Activated CD4-positive, alpha-beta T cell treated with anti-CD3 and anti-CD28 coated beads, Interleukin-2, amount 10 ng/mL, durations not matched to agents 7 days and 5 days (primary cell): ENCODE measurements around the gene GLG1. TPM values are rescaled to one million over a fixed set of nuclear protein-coding genes. Genes with fewer than 3 reads are reported as not detected.

Experiments
- CTCF ChIA-PET: fragments of 350-600 bp; sonication (Branson Sonifier 250); formaldehyde crosslinking; loops from one replicate; lab custom pipeline; 2021; ENCODE audit warnings: antibody characterized with exemption; lab: Charles Lee
- POLR2A ChIA-PET: fragments of 350-600 bp; sonication (Branson Sonifier 250); formaldehyde crosslinking; loops from one replicate; lab custom pipeline; 2021; ENCODE audit warnings: antibody characterized with exemption; lab: Charles Lee
- DNase-seq: peaks from one replicate; pipeline ENCODE4 v3.0.0-alpha.2; 2020
- H3K27ac Mint-ChIP-seq: one replicate; pipeline ENCODE4 v1.8.0; 2021; ENCODE audit warnings: mild to moderate bottlenecking, moderate library complexity, mixed read lengths
- H3K27me3 Mint-ChIP-seq: one replicate; pipeline ENCODE4 v1.8.0; 2021; ENCODE audit warnings: mixed read lengths
- H3K36me3 Mint-ChIP-seq: one replicate; pipeline ENCODE4 v1.8.0; 2021; ENCODE audit warnings: low read depth, mixed read lengths
- H3K4me1 Mint-ChIP-seq: one replicate; pipeline ENCODE4 v1.8.0; 2021; ENCODE audit warnings: mixed read lengths
- H3K4me3 Mint-ChIP-seq: one replicate; pipeline ENCODE4 v1.8.0; 2021; ENCODE audit warnings: mild to moderate bottlenecking, moderate library complexity, mixed read lengths
- H3K9me3 Mint-ChIP-seq: one replicate; pipeline ENCODE4 v1.8.0; 2021; ENCODE audit warnings: mixed read lengths
- total RNA-seq, 2 experiments: library from RNA; stranded (reverse); gene quantifications; one replicate each; pipeline ENCODE4 v1.2.3, GENCODE V29; 2021

The GLG1 gene
- total RNA-seq, 2 experiments from 2014 or later = 151 to 157 TPM

DNA sequence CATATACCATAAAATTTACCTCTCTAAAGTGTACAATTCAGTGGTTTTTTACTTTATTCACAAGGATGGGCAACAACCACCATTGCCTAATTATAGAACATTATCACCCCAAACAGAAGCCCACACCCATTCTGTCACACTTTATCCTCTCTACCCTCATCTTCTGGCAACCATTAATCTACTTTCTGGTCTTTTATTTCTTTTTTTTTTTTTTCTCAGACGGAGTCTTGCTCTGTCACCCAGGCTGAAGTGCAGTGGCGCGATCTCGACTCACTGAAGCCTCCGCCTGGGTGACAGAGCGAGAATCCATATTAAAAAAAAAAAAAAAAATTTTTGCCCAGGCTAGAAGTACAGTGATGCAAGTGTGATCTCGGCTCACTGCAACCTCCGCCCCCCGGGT, 95.0 kb downstream of the GLG1 start:
- Mint-ChIP-seq H3K27me3 (no peaks in the 10 kb centered on the region), H3K4me3 (no peak overlapping the region), H3K9me3 (no peaks in the 10 kb centered on the region), H3K27ac (no peak overlapping the region), H3K4me1 (peaks cover 33% of the 10 kb centered on the region), H3K36me3 (peaks cover 42% of the 10 kb centered on the region)
- POLR2A ChIA-PET = no interaction called here
- no peak for DNase-seq
- CTCF ChIA-PET = no interaction called here

DNA sequence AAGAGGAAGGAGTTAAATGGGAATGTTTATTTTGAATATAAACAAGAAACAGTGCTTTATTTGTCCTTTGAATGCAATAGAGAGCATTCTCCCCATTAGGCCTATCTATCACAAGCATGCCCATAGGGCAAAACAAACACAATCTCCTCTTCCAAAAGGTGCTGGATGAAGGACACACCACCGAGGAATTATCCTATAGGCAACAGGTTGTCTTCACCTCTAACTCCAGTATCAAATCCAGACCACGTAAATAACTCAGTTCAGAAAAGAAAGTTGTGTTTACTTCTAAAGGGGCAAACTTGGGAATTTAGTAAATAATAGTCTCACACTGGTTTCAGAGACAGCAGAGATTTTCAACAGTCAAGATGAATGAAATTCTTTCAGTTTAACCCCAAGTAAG, 101.9 kb downstream of the GLG1 start:
- H3K27ac Mint-ChIP-seq = no peak overlapping the region
- DNase-seq = no peak
- CTCF ChIA-PET = no interaction called here
- peaks cover 14% of the 10 kb centered on the region for H3K4me1 Mint-ChIP-seq
- H3K36me3 Mint-ChIP-seq = peaks cover 30% of the 10 kb centered on the region
- no peak overlapping the region for H3K4me3 Mint-ChIP-seq
- POLR2A ChIA-PET = no interaction called here
- H3K27me3 Mint-ChIP-seq = no peaks in the 10 kb centered on the region
- no peaks in the 10 kb centered on the region for H3K9me3 Mint-ChIP-seq

DNA sequence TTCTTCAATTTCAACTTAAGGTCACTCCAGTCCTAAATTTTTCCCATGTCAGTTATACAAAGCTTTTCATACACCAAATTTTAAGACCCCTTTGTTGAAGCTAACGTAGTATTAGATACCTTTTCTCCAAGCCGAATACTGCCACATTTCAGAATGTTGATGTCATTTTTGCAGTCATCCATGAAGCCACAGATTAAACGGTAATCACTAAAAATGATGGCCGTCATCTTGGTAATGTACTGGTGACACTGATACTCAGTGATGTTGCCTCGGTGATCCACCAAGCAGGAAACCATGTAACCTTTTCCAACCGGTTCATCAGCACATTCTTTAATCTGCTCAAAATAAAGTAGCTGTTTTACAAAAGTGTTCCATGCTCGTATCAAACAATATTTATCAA, 103.5 kb downstream of the GLG1 start:
- ChIA-PET CTCF (interaction anchor here (0.8 kb wide), 1 partner anchor 11 kb away, joined by 3 read pairs; no protein-coding TSS in a partner anchor), POLR2A (no interaction called here)
- Mint-ChIP-seq H3K4me1 (peaks cover 9% of the 10 kb centered on the region), H3K4me3 (no peak overlapping the region), H3K36me3 (peaks cover 29% of the 10 kb centered on the region), H3K27ac (no peak overlapping the region), H3K9me3 (no peaks in the 10 kb centered on the region), H3K27me3 (no peaks in the 10 kb centered on the region)
- no peak for DNase-seq

- Mint-ChIP-seq H3K4me1 (peaks cover 5% of the 10 kb centered on the region), H3K27me3 (no peaks in the 10 kb centered on the region), H3K36me3 (peaks cover 22% of the 10 kb centered on the region), H3K4me3 (no peak overlapping the region), H3K27ac (no peak overlapping the region), H3K9me3 (no peaks in the 10 kb centered on the region)
- POLR2A ChIA-PET = no interaction called here
- DNase-seq = no peak
- CTCF ChIA-PET = interaction anchor here (1.2 kb wide), 1 partner anchor 9 kb away, joined by 3 read pairs; no protein-coding TSS in a partner anchor
These were observed 105.1 kb downstream of the GLG1 start for GRCh38 chr16:74501484-74502478.

- peaks cover 22% of the 10 kb centered on the region for H3K36me3 Mint-ChIP-seq
- no peaks in the 10 kb centered on the region for H3K9me3 Mint-ChIP-seq
- no peaks in the 10 kb centered on the region for H3K27me3 Mint-ChIP-seq
- H3K4me1 Mint-ChIP-seq = peaks cover 2% of the 10 kb centered on the region
- no peak for DNase-seq
- POLR2A ChIA-PET = no interaction called here
- H3K4me3 Mint-ChIP-seq = no peak overlapping the region
- CTCF ChIA-PET = interaction anchor here (1.2 kb wide), 1 partner anchor 8 kb away, joined by 3 read pairs; no protein-coding TSS in a partner anchor
- no peak overlapping the region for H3K27ac Mint-ChIP-seq
These were observed 106.0 kb downstream of the GLG1 start for GRCh38 chr16:74500907-74501306.

DNA sequence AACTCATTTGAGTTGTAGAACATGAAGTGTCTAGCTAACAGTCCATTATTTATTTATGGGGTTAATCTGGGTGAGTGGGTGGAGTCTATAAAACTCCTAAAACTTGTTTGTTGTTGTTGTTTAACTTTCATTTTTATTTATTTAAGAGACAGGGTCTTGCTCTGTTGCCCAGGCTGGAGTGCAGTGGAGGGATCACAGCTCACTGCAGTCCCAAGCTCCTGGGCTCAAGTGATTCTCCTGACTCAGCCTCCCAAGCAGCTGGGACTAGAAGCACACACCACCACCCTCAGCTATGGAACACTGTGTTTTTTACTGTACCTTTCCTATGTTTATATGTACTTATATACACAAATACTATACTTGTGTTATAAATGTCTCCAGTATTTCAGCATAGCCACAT, 107.8 kb downstream of the GLG1 start:
- H3K9me3 Mint-ChIP-seq = no peaks in the 10 kb centered on the region
- no peak overlapping the region for H3K27ac Mint-ChIP-seq
- no peaks in the 10 kb centered on the region for H3K27me3 Mint-ChIP-seq
- peaks cover 6% of the 10 kb centered on the region for H3K4me1 Mint-ChIP-seq
- POLR2A ChIA-PET = no interaction called here
- peaks cover 31% of the 10 kb centered on the region for H3K36me3 Mint-ChIP-seq
- H3K4me3 Mint-ChIP-seq = no peak overlapping the region
- CTCF ChIA-PET = interaction anchor here (0.6 kb wide), 1 partner anchor 40 kb away, joined by 3 read pairs; no protein-coding TSS in a partner anchor
- no peak for DNase-seq

- H3K27me3 Mint-ChIP-seq = no peaks in the 10 kb centered on the region
- ChIA-PET CTCF (no interaction called here), POLR2A (no interaction called here)
- no peak for DNase-seq
- H3K36me3 Mint-ChIP-seq = peaks cover 22% of the 10 kb centered on the region
- no peak overlapping the region for H3K4me3 Mint-ChIP-seq
- peak overlapping the region; percentile 3 for H3K27ac Mint-ChIP-seq
- peaks cover 4% of the 10 kb centered on the region for H3K4me1 Mint-ChIP-seq
- H3K9me3 Mint-ChIP-seq = no peaks in the 10 kb centered on the region
These were observed 109.2 kb downstream of the GLG1 start for GRCh38 chr16:74497761-74498160.

- H3K36me3 Mint-ChIP-seq = peaks cover 23% of the 10 kb centered on the region
- POLR2A ChIA-PET = no interaction called here
- no peak overlapping the region for H3K27ac Mint-ChIP-seq
- H3K4me1 Mint-ChIP-seq = peaks cover 4% of the 10 kb centered on the region
- CTCF ChIA-PET = no interaction called here
- H3K4me3 Mint-ChIP-seq = no peak overlapping the region
- DNase-seq = no peak
- H3K27me3 Mint-ChIP-seq = no peaks in the 10 kb centered on the region
- no peaks in the 10 kb centered on the region for H3K9me3 Mint-ChIP-seq
These were observed 110.9 kb downstream of the GLG1 start for GRCh38 chr16:74496054-74496453.

GRCh38 chr16:74492976-74493375, 113.9 kb downstream of the GLG1 start:
- ChIA-PET POLR2A (no interaction called here), CTCF (interaction anchor here (0.6 to 1.8 kb wide), 6 partner anchors 9 to 83 kb away, joined by 3 to 5 read pairs (median 3); no protein-coding TSS in a partner anchor)
- Mint-ChIP-seq H3K27ac (no peak overlapping the region), H3K27me3 (no peaks in the 10 kb centered on the region), H3K4me1 (peaks cover 4% of the 10 kb centered on the region), H3K9me3 (no peaks in the 10 kb centered on the region), H3K36me3 (peaks cover 45% of the 10 kb centered on the region), H3K4me3 (no peak overlapping the region)
- no peak for DNase-seq

- H3K36me3 Mint-ChIP-seq = peaks cover 53% of the 10 kb centered on the region
- H3K9me3 Mint-ChIP-seq = no peaks in the 10 kb centered on the region
- ChIA-PET CTCF (no interaction called here), POLR2A (no interaction called here)
- no peak overlapping the region for H3K27ac Mint-ChIP-seq
- peaks cover 4% of the 10 kb centered on the region for H3K4me1 Mint-ChIP-seq
- H3K4me3 Mint-ChIP-seq = no peak overlapping the region
- DNase-seq = no peak
- H3K27me3 Mint-ChIP-seq = no peaks in the 10 kb centered on the region
These were observed 119.0 kb downstream of the GLG1 start for GRCh38 chr16:74487634-74488495.

- Mint-ChIP-seq H3K36me3 (peaks cover 53% of the 10 kb centered on the region), H3K4me3 (no peak overlapping the region), H3K9me3 (no peaks in the 10 kb centered on the region), H3K4me1 (peaks cover 4% of the 10 kb centered on the region), H3K27ac (no peak overlapping the region), H3K27me3 (no peaks in the 10 kb centered on the region)
- no peak for DNase-seq
- ChIA-PET CTCF (interaction anchor here (0.9 to 1.5 kb wide), 3 partner anchors 9 to 32 kb away, joined by 3 read pairs; no protein-coding TSS in a partner anchor), POLR2A (no interaction called here)
These were observed 121.0 kb downstream of the GLG1 start for GRCh38 chr16:74485916-74486315.

- Mint-ChIP-seq H3K9me3 (no peaks in the 10 kb centered on the region), H3K36me3 (peaks cover 54% of the 10 kb centered on the region), H3K4me3 (no peak overlapping the region), H3K4me1 (peaks cover 2% of the 10 kb centered on the region), H3K27ac (peak overlapping the region; percentile 41), H3K27me3 (no peaks in the 10 kb centered on the region)
- CTCF ChIA-PET = interaction anchor here (0.9 to 1.2 kb wide), 2 partner anchors 14 to 175 kb away, joined by 3 to 5 read pairs; no protein-coding TSS in a partner anchor
- no peak for DNase-seq
- POLR2A ChIA-PET = interaction anchor here (0.7 kb wide), 1 partner anchor 10 kb away, joined by 6 read pairs; no protein-coding TSS in a partner anchor
These were observed 126.5 kb downstream of the GLG1 start for GRCh38 chr16:74480150-74481029.
